Tibial nerve (tissue), 3 donors: ENCODE data around the gene RIOX2.

Experiments used
- POLR2A ChIP-seq, 2 donors: fragments of 450-650 bp; IDR thresholded peaks; one replicate each; pipeline ENCODE4 v1.6.1; 2017; ENCODE audit warnings: antibody characterized with exemption in 2 of 2, mild to moderate bottlenecking in 2 of 2, moderate library complexity in 2 of 2
- TF ChIP-seq, protein P1 (sequence below), 5 experiments: fragments of 200-600 bp in 3 of 5; fragments of 450-650 bp in 2 of 5; sonication (generic) in 3 of 5; IDR thresholded peaks; one replicate each; pipeline ENCODE4 v1.5.1; 2016 to 2019; ENCODE audit warnings: antibody characterized with exemption in 5 of 5, mild to moderate bottlenecking in 3 of 5, moderate library complexity in 2 of 5

DNA sequence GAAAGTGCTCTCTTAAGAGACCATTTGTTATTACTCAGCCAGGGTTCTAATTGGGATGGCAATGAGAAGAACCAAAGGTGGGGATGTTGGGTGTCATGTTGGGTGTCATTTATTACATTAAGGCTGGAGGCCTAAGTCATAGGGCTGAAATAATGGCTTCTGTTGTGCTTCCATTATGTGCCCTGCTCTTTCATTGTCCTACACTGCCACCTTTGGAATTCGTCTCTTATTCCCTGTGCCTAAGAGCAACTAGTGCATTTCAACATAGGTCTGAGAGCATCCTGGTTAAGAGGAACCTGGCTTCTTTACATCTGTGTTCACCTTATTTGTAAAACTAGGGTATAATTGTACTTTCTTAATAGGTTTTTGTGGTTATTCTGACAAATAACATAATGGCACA is 32.2 kb downstream of the RIOX2 start:
- TF ChIP-seq, protein P1, sequence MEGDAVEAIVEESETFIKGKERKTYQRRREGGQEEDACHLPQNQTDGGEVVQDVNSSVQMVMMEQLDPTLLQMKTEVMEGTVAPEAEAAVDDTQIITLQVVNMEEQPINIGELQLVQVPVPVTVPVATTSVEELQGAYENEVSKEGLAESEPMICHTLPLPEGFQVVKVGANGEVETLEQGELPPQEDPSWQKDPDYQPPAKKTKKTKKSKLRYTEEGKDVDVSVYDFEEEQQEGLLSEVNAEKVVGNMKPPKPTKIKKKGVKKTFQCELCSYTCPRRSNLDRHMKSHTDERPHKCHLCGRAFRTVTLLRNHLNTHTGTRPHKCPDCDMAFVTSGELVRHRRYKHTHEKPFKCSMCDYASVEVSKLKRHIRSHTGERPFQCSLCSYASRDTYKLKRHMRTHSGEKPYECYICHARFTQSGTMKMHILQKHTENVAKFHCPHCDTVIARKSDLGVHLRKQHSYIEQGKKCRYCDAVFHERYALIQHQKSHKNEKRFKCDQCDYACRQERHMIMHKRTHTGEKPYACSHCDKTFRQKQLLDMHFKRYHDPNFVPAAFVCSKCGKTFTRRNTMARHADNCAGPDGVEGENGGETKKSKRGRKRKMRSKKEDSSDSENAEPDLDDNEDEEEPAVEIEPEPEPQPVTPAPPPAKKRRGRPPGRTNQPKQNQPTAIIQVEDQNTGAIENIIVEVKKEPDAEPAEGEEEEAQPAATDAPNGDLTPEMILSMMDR (IDR thresholded peaks at IDR 0.05): no peak
- no peak for TF ChIP-seq POLR2A (IDR thresholded peaks at IDR 0.05)
